Renal cortex interstitium (tissue), 15 donors: ENCODE measurements around the gene LRRC75B. TPM values are rescaled to one million over a fixed set of nuclear protein-coding genes. Genes with fewer than 3 reads are reported as not detected.
A peak's percentile ranks its signal among the peaks of the same experiment; 100 is the strongest.
"Not testable (repeated sequence)": the region's sequence is repeated elsewhere in the genome, so short reads cannot be mapped to it uniquely, and the experiment has no call there.

Experiments
- DNase-seq, 11 donors: peaks; one replicate each; pipeline ENCODE4 v3.0.0-alpha.2; 2013; ENCODE audit warnings: low read depth in 9 of 11, low spot score in 4 of 11; ENCODE audit errors: extremely low read depth in 1 of 11
- long read RNA-seq, 16 experiments: transcript quantifications; one replicate each; lab custom pipeline, GENCODE V29; 2026
- polyA plus RNA-seq, 3 donors: library from polyadenylated mRNA; unstranded; fragments of 120-200 nt; gene quantifications; one replicate each; pipeline ENCODE4 v1.2.1, GENCODE V29; 2013; ENCODE audit not compliant: insufficient read length in 3 of 3

LRRC75B gene
- polyA plus RNA-seq, result 10 to 100 TPM; 26.8 to 41.3 (median 32.8) TPM
- long read RNA-seq, donor 1, partial matches to known transcripts, result 21 of 26 reads
- long read RNA-seq, donor 1, other reads (novel, unspliced or antisense), result 0 of 26 reads
- long read RNA-seq, donor 2, partial matches to known transcripts, result 0 of 5 reads
- long read RNA-seq, donor 2, other reads (novel, unspliced or antisense), result 0 of 5 reads
- long read RNA-seq, donor 3, transcript LRRC75B-201 (4 exons, 1,238 nt), result major isoform, 13 of 16 reads
- long read RNA-seq, donor 3, partial matches to known transcripts, result 0 of 16 reads
- long read RNA-seq, donor 3, other reads (novel, unspliced or antisense), result 0 of 16 reads
- long read RNA-seq, donor 4, partial matches to known transcripts, result 0 of 9 reads
- long read RNA-seq, donor 4, other reads (novel, unspliced or antisense), result 0 of 9 reads
- long read RNA-seq, donor 5, partial matches to known transcripts, result 5 of 20 reads
- long read RNA-seq, donor 5, other reads (novel, unspliced or antisense), result 5 of 20 reads
- long read RNA-seq, donor 6, transcript LRRC75B-206 (2 exons, 957 nt), result major isoform, 6 of 28 reads
- long read RNA-seq, donor 6, partial matches to known transcripts, result 18 of 28 reads
- long read RNA-seq, donor 6, other reads (novel, unspliced or antisense), result 0 of 28 reads
- long read RNA-seq, donor 7, partial matches to known transcripts, result 6 of 14 reads
- long read RNA-seq, donor 7, other reads (novel, unspliced or antisense), result 0 of 14 reads
- long read RNA-seq, donor 8, transcript LRRC75B-201 (4 exons, 1,238 nt), result major isoform, 7 of 12 reads
- long read RNA-seq, donor 8, partial matches to known transcripts, result 0 of 12 reads
- long read RNA-seq, donor 8, other reads (novel, unspliced or antisense), result 0 of 12 reads
- long read RNA-seq, donor 9, transcript LRRC75B-201 (4 exons, 1,238 nt), result major isoform, 5 of 9 reads
- long read RNA-seq, donor 9, partial matches to known transcripts, result 0 of 9 reads
- long read RNA-seq, donor 9, other reads (novel, unspliced or antisense), result 0 of 9 reads
- long read RNA-seq, donor 10, transcript LRRC75B-201 (4 exons, 1,238 nt), result major isoform, 5 of 10 reads
- long read RNA-seq, donor 10, partial matches to known transcripts, result 0 of 10 reads
- long read RNA-seq, donor 10, other reads (novel, unspliced or antisense), result 0 of 10 reads
- long read RNA-seq, donor 11, partial matches to known transcripts, result 0 of 3 reads
- long read RNA-seq, donor 11, other reads (novel, unspliced or antisense), result 0 of 3 reads
- long read RNA-seq, donor 12, partial matches to known transcripts, result 0 of 5 reads
- long read RNA-seq, donor 12, other reads (novel, unspliced or antisense), result 0 of 5 reads
- long read RNA-seq, donor 13, partial matches to known transcripts, result 5 of 15 reads
- long read RNA-seq, donor 13, other reads (novel, unspliced or antisense), result 0 of 15 reads
- long read RNA-seq, donor 14, partial matches to known transcripts, result 6 of 9 reads
- long read RNA-seq, donor 14, other reads (novel, unspliced or antisense), result 0 of 9 reads
- long read RNA-seq, donor 15, partial matches to known transcripts, result 0 of 3 reads
- long read RNA-seq, donor 15, other reads (novel, unspliced or antisense), result 0 of 3 reads
- long read RNA-seq, donor 16, transcript LRRC75B-201 (4 exons, 1,238 nt), result major isoform, 6 of 32 reads
- long read RNA-seq, donor 16, partial matches to known transcripts, result 14 of 32 reads
- long read RNA-seq, donor 16, other reads (novel, unspliced or antisense), result 5 of 32 reads

DNA sequence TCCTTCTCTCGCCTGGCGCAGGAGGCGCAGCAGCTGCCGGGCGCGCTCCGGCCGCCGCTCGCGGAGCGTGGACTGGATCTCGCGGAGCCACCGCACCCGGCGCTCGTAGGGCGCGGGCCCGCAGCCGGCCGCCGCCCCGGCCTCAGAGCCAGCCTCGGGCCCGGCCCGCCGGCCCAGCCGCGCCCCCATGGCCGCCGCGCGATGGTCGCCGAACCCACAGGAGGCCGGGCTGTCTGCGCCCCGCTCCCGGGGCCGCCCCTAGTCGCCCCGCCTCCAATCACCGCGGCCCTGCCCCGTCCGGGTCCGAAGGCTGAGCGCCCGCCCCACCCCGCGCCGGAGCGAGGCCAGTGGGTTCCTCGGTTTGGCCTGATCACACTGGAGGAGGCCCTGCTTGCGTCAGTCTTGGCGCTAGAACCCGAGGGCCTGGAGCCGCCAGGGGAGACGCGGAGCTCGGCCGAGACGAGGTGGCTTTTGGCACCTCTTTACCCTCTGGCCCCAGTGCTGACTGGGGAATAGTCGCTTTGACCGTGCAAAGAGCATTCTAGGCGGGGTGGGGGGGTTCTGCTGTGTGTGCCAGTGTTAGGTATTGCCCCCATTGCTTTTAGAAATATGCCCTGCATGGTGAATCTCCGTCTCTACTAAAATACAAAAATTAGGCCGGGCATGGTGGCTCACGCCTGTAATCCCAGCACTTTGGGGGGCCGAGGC is at the start of gene LRRC75B:
TSS of gene LRRC75B (minus strand) at position 223 of the 708 bp plus-strand sequence. CDS start at position 189, 34 bp downstream.
- peak in 8 of 11 donors; percentile 66 to 83 (median 78) for DNase-seq

DNA sequence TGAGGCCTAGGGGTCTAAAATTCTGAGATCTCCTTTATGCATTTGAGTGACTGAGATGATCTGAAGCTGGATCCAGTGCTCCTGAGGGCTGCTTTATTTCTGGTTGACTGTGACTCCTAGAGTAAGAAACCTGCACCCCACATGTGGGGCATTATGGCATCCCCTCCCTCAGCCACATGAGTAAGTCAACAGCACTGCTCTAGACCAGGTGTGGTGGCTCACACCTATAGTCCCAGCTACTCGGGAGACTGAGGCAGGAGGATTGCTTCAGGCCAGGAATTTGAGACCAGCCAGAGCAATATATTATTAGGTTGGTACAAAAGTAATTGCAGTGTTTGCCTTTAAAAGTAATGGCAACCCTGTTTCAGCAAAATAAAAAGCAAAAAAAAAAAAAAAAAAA is 49.4 kb upstream of the LRRC75B start:
- not testable (repeated sequence) for DNase-seq

GRCh38 chr22:24636513-24636912 is 43.6 kb upstream of the LRRC75B start:
- DNase-seq, result not testable (repeated sequence)

GRCh38 chr22:24634776-24635389 is 42.0 kb upstream of the LRRC75B start:
- not testable (repeated sequence) for DNase-seq

DNA sequence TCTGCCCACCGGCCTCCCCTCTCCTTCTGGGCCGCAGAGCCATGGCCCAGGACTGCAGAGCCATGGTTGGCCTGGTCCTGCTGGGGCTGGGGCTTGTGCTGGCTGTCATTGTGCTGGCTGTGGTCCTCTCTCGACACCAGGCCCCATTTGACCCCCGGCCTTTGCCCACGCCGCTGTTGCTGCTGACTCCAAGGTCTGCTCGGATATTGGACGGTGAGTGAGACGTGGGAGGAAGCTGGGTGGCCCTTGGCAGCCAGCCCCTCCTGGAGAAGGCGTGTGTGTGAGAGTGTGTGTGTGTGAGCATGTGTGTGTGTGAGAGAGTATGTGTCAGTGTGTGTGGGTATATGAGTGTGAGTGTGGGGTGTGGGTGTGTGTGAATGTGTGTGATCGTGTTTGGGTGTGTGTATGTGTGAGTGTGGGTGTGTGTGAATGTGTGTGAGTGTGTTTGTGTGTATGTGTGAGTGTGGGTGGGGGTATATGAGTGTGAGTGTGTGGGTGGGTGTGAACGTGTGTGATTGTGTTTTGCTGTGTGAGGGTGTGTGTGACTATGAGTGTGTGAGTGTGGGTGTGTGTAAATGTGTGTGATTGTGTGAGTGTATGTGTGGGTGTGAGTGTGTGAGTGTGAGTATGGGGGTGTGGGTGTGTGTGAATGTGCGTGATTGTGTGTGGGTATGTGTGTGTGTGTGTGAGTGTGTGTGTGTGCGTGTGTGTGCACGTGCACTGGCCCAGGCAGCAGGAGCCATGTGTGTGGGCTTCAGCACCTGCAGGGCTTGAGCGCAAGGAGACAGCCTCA is 40.6 kb upstream of the LRRC75B start:
- DNase-seq, result not testable (repeated sequence)

DNA sequence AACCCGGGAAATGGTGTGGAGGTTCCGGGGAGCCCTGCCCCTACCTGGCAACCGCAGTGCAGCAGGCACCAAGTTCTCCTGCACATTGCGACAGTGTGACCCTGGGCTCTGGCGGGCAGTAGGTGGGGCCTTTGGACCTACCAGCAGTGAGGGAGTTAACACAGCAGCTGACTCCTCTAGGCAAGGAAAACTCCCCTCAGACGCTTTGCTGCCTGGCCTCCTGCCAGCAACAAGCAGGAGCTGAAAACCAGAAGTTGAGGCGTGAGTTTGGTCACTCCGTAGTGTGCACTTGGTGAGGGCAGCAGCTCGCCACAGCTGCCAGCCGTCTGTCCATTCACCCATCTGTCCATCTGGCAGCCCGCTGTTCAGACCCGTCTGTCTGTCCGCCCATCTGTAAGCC is 39.8 kb upstream of the LRRC75B start:
- DNase-seq, result peak in 1 of 11 donors; percentile 19

GRCh38 chr22:24631430-24632122 is 38.7 kb upstream of the LRRC75B start:
- DNase-seq, result peak in 1 of 11 donors; percentile 21

DNA sequence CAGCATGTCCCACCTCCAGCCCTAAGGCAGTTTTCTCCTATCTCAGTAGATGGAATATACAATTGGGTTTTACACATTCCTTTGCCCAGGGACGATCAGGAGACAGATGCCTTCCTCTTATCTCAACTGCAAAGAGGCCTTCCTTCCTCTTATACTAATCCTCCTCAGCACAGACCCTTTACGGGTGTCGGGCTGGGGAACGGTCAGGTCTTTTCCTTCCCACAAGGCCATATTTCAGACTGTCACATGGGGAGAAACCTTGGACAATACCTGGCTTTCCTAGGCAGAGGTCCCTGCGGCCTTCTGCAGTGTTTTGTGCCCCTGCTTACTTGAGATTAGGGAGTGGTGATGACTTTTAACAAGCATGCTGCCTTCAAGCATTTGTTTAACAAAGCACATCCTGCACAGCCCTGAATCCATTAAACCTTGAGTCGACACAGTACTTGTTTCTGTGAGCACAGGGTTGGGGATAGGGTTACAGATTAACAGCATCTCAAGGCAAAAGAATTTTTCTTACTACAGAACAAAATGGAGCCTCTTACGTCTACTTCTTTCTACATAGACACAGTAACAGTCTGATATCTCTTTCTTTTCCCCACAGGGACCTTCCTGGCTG is 38.0 kb upstream of the LRRC75B start:
- DNase-seq, result not testable (repeated sequence)

DNA sequence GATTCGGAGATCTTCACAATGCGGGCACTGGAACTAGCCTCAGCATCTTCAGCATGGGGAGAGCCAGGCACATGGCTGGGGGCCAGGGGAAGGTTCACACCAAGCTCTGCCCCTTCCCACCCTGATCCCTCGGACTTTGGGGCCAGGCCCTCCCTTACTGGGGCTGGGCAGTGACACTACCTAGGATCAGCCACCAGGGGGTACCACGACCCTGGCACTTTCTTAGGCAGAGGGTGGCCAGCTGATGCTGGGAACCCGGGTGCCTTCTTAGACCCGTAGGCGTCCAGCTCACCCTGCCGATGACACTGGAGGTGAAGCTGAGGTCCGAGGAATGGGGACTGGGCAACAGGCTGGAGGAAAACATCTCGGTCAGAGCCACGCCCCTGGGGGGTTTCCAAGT is 36.2 kb upstream of the LRRC75B start:
- not testable (repeated sequence) for DNase-seq

DNA sequence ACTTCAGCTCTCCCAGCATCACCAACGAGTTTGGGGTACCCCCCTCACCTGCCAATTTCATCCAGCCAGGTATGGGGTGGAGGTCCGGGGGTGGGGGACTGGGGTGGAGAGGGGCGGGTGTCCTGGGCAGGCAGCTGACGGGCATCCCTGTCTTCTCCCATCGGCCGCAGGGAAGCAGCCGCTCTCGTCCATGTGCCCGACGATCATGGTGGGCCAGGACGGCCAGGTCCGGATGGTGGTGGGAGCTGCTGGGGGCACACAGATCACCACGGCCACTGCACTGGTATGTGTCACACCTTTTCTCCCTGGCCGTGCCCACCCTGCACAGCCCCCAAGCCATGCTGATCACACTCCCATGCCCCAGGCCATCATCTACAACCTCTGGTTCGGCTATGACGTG is 35.0 kb upstream of the LRRC75B start:
- DNase-seq, result not testable (repeated sequence)

DNA sequence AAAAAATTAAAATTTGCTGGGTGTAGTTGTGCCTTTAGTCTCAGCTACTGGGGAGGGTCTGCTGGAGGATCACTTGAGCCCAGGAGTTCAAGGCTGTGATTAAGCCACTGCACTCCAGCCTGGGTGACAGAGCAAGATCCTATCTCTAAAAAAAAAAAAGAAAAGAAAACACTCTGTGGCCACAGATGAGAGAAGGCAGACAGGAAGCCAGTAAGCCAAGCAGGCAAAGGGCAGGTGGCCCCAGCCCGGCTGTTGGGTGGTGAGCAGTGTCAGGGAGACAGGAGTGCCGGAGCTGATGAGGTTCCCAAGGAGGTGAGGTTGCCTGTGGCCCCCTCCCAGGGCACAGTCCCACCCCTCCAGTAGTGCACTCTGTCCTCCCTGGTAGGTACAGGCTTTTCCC is 29.7 kb upstream of the LRRC75B start:
- DNase-seq, result not testable (repeated sequence)

- not testable (repeated sequence) for DNase-seq
Measured at GRCh38 chr22:24621244-24621643, 28.4 kb upstream of the LRRC75B start.

DNA sequence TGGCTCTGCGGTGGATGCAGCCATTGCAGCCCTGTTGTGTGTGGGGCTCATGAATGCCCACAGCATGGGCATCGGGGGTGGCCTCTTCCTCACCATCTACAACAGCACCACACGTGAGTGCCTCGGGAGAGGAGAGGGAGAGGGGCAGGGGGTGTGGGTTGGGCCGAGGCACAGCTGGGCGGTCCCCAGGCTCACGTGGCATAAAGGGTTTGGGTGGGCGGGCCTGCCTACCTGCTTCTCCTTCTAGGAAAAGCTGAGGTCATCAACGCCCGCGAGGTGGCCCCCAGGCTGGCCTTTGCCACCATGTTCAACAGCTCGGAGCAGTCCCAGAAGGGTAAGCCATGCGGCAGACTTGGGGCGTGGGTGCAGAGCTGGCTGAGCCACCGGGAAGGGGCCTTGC is 21.9 kb upstream of the LRRC75B start:
- not testable (repeated sequence) for DNase-seq

- DNase-seq, result not testable (repeated sequence)
Measured at GRCh38 chr22:24609888-24610287, 17.0 kb upstream of the LRRC75B start.

DNA sequence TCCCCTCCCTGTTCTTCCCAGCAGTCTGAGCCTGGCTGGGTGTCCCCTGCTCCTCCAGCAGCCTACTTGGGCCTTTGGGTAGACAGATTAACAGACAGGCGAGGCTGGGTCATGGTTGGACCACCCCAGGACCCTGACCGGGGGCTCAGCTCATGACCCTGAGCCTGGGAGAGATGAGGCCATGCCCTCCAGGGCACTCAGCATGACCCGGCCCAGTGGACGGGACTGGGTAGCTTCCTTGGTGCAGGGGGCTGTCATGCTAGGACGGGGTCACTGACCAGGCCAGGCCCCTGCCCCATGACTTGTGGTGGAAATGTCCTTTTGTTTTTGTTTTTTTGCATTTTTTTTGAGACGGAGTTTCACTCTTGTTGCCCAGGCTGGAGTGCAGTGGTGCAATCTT is 15.5 kb upstream of the LRRC75B start:
- not testable (repeated sequence) for DNase-seq
